ENCODE data around the gene RPRD2.
"Not testable (repeated sequence)": the region's sequence is repeated elsewhere in the genome, so short reads cannot be mapped to it uniquely, and the experiment has no call there.

RPRD2 gene

GRCh38 chr1:150389650-150390049, 25.7 kb downstream of the RPRD2 start:
- DNase-seq: no peak

DNA sequence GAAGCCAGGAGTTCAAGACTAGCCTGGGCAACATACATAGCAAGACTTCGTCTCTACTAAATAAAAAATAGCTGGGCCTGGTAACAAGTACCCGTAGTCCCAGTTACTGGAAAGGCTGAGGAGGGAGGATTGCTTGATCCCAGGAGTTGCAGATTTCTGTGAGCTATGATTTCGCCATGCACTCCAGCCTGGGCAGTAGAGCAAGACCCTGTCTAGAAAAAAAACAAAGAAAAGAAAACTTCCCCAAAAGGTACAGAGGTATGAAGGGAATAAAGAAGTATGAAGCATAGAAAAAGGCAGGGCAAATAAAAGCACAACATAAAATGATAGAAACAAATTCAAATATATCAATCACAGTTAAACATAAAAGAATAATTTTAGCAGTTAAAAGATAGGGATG, 28.7 kb downstream of the RPRD2 start:
- no peak for DNase-seq

- DNase-seq: not testable (repeated sequence)
These were observed 31.2 kb downstream of the RPRD2 start for GRCh38 chr1:150395115-150395514.

- no peak for DNase-seq
These were observed 33.6 kb downstream of the RPRD2 start for GRCh38 chr1:150397392-150398032.

DNA sequence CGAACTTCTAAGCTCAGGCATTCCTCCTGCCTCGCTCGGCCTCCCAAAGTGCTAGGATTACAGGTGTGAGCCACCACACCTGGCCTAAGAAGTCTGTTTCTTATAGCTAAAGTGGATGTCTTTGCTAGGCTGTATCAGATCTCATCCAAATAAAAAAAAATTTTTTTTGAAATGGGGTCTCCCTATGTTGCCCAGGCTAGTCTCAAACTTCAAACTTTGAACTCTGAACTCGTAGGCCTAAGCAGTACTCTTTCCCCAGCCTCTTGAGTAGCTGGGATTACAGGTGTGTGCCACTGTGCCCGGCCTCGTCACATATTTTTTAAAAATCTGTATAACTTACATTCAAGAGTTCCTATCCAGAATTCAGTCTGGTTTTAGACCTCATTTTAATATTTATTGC, 40.5 kb downstream of the RPRD2 start:
- no peak for DNase-seq

DNA sequence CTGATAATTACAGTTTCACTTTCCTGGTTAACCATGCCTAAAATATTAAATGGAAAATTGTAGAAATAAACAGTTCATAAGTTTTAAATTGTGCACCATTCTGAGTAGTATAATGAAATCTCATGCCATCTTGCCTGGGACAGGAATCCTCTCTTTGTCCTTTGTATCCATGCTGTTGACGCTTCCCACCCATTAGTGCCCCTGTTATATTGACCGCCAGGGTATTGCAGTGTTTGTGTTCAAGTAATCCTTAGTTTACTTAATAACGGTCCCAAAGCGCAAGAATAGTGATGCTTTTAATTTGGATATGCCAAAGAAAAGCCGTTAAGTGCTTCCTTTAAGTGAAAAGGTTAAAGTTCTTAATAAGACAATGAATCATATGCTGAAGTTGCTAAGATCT, 41.7 kb downstream of the RPRD2 start:
- DNase-seq: no peak

- DNase-seq: no peak
These were observed 42.5 kb downstream of the RPRD2 start for GRCh38 chr1:150406483-150406882.

GRCh38 chr1:150407330-150407729, 43.4 kb downstream of the RPRD2 start:
- no peak for DNase-seq

- DNase-seq: no peak
These were observed 44.9 kb downstream of the RPRD2 start for GRCh38 chr1:150408800-150409199.

DNA sequence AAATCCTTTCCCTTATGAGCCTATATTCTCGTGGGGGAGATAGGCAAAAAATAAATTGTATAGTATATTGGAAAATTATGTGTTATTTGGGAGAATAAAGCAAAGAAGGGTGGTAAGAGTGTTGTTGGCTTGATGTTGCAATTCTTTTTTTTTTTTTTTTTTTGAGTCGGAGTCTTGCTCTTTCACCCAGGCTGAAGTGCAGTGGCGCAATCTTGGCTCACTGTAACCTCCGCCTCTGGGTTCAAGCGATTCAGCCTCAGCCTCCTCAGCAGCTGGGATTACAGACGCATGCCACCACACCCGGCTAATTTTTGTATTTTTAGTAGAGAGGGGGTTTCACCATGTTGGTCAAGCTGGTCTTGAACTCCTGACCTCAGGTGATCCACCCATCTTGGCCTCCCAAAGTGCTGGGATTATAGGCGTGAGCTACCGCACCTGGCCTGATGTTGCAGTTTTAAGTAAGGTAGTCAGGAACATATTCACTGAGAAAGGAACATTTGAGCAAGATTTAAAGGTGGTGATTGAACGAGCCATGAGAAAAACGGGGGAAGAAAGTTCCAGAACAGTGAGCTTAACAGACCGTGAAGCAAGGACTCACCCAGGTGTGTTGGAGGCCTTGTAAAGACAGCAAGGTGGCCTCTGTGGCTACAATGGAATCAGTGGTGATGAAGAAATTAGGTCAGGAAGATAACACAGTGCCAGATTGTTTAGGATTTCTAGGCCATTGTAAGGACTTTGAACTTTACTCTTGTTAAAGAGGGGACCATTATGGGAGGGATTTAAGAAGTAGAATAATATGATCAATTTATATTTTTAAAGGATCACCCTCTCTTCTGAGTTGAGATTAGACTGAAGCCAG, 45.8 kb downstream of the RPRD2 start:
- no peak for DNase-seq

GRCh38 chr1:150410582-150411101, 46.7 kb downstream of the RPRD2 start:
- DNase-seq: no peak

DNA sequence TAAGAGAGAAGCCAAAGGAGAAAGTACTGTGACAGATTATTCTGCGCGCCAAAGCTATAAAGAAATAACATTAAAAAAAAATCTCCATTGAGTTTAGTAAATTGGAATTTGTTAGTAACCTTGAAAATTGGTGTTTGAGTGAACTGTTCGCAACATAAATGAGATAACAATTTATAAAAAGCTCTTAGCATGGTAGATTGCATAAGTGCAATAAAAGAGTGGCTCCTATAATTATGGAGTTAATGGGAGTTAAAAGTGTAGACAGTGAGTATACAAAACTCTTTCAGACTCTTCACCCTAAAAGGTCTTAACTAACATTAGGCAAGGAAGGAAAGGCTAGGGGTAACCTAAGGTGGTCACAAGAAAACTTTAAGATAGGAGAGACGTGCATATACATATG, 50.6 kb downstream of the RPRD2 start:
- no peak for DNase-seq

DNA sequence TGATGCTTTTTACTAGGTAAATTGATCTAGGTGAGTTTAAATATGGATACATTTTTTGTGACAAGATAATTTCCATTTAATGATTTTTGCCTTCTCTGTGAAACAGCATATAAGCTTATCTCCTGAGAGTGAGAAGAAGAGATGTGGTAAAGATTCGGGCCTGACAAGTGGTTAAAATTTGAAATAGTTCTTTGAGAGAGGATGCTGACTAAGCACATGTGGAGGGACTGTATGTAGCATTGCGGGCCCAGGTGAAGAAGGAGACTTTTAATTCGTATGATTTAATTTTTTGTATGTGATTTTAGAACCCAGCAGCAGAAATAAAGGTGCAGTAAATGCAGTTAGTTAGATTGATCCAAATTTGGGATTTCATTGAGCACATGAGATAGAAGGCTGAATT, 51.9 kb downstream of the RPRD2 start:
- DNase-seq: no peak

DNA sequence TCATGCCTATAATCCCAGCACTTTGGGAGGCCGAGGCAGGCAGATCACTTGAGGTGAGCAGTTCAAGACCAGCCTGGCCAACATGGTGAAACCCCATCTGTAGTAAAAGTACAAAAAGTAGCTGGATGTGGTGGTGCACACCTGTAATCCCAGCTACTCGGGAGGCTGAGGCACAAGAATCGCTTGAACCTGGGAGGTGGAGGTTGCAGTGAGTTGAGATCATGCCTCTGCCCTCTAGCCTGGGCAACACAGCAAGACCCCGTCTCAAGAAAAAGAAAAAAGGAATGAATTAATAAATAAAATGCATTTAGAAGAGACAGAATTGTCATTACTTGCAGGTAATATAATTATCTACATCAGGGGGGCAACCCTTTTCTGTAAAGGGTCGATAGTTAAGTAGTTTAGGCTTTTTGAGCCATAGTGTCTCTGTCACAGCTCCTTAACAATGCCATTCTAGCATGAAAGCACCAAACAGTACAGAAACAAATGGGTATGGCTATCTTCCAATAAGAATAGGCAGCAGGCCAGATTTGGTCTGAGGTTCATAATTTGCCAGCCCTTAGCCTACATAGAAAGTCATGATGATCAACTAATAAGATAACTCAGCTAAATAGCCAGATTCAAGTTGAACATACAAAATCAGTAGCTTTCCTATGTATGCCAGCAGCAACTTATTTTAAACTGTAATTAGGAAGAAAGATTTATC, 56.8 kb downstream of the RPRD2 start:
- DNase-seq: no peak

DNA sequence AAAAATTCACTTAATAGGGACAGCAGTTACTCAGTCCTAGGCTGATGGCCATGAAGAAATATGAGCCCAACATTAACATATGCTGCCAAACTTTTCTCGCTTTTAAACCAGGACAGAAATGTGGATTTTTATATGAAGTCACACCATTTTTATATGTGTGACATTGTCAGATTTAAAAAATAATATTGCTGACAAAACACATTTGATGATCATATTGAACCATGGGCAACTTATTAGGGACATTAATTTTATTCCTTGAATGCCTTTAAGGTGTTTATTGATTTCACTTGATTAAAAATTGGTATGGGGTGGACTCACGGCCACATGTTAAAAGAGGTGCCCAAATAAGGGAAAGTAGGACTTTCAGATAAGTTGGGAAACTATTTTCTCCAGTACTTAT, 58.6 kb downstream of the RPRD2 start:
- DNase-seq: no peak

GRCh38 chr1:150429805-150430204, 65.9 kb downstream of the RPRD2 start:
- DNase-seq: no peak

DNA sequence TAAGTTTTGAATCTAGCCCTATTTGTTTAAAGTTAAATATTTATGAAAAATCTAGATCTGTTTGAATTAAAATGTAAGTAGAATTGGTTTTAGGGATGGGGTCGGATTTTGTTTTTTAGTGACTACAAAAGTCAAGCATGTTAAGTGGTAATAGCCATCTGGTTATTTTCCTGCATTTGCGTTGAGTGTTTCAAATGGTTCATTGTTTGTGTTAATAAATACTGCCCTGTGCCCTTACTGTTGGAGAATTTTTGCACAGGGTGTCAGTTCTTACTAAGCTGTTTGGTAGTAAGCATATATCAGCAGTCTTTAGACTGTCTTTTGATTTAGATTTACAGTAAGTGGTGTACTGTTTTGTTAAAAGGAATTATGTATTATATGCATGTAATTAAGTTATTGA, 77.2 kb downstream of the RPRD2 start:
- DNase-seq: no peak

GRCh38 chr1:150444232-150444631, 80.3 kb downstream of the RPRD2 start:
- no peak for DNase-seq

DNA sequence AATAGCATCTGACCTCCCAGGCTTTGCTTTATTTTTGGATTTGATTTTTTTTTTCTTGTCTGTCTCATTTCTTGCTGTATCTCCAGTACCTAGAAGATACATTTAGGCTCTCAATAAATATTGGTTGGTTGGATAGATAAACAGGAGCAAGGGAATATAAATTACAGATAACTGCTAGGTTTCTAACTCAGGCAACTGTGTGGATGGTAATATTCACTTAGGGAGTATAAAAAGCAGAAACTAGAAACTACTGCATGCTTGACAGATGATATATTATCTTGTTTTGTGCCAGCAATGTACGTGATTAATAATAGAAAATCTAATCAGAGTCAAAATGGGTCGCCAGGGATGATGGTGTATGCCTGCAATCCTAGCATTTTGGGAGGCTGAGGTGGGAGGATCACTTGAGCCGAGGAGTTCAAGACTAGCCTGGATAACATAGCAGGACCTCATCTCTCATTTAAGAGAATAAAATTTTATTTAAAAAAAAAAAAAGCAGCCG, 92.2 kb downstream of the RPRD2 start:
- no peak for DNase-seq

GRCh38 chr1:150464422-150464826, 100.5 kb downstream of the RPRD2 start:
- peak; percentile 69 to 78 for DNase-seq

DNA sequence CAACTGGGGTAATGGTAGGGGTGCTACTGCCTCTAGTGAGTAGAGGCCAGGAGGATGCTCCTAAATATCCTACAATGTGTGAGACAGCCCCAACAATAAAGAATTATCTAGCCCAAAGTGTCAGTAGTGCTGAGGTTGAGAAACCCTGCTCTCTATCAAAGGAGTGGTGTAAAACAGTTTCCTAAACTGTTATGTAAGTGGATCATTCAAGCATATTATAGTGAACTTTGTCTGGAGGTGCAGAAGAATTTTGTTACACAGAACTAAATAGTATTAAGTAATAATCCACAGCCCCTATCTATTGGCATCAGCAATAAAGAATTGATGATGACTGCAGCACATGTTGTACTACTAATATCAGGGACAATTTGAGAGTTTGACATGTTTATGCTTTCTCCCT, 103.0 kb downstream of the RPRD2 start:
- no peak for DNase-seq

GRCh38 chr1:150469291-150469690, 105.3 kb downstream of the RPRD2 start:
- no peak for DNase-seq

DNA sequence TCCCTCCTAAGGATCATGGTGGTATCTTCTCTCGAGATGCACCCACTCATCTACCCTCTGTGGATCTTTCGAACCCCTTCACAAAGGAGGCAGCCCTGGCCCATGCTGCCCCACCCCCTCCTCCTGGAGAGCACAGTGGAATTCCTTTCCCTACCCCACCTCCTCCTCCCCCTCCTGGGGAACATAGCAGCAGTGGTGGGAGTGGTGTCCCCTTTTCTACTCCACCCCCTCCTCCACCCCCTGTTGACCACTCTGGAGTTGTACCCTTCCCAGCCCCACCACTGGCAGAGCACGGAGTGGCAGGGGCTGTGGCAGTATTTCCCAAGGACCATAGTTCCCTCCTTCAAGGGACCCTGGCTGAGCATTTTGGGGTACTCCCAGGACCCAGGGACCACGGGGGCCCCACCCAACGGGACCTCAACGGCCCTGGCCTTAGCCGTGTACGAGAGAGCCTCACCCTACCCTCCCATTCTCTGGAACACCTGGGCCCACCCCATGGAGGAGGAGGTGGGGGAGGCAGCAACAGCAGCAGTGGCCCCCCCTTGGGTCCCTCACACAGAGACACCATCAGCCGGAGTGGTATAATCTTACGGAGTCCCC, 108.8 kb downstream of the RPRD2 start:
- DNase-seq: no peak

Data from activated CD4-positive, alpha-beta T cell treated with anti-CD3 and anti-CD28 coated beads, Interleukin-2, amount 50 U/mL, for 48 hours (primary cell).